ENCODE results near the gene TEKTIP1.

TEKTIP1 gene

GRCh38 chr19:3538965-3539755 is at the start of gene TEKTIP1:
TSS of gene TEKTIP1 (plus strand) at chr19:3539174. CDS start at chr19:3539178, 4 bp downstream.
- H3K27ac ChIP-seq (ENCODE audit: low read length): no peak within 1 kb of the TSS
- H3K36me3 ChIP-seq (ENCODE audit: control insufficient read depth in 2 of 2, insufficient read depth in 2 of 2, low read length in 2 of 2): peaks cover 5 to 15% of the 10 kb centered on the region in 2 donors
- H3K27me3 ChIP-seq (ENCODE audit: control insufficient read depth in 1 of 2, insufficient read depth in 2 of 2, low read length in 2 of 2): no peaks in the 10 kb centered on the region
- H3K9ac ChIP-seq (ENCODE audit: low read length in 2 of 2): no peak within 1 kb of the TSS
- no peaks in the 10 kb centered on the region for H3K9me3 ChIP-seq (ENCODE audit: control insufficient read depth in 2 of 2, low read length in 2 of 2)
- peaks cover 5% of the 10 kb centered on the region for H3K4me1 ChIP-seq (ENCODE audit: control insufficient read depth, insufficient read depth, low read length)
- H3K4me3 ChIP-seq (ENCODE audit: low read length in 2 of 2): no peak within 1 kb of the TSS

GRCh38 chr19:3491396-3492119 is 47.4 kb upstream of the TEKTIP1 start:
- Histone ChIP-seq H3K9ac (ENCODE audit: low read length in 2 of 2) (no peak overlapping the region), H3K36me3 (ENCODE audit: control insufficient read depth in 2 of 2, insufficient read depth in 2 of 2, low read length in 2 of 2) (peaks cover 8 to 26% of the 10 kb centered on the region in 2 donors), H3K4me1 (ENCODE audit: control insufficient read depth, insufficient read depth, low read length) (no peaks in the 10 kb centered on the region), H3K9me3 (ENCODE audit: control insufficient read depth in 2 of 2, low read length in 2 of 2) (no peaks in the 10 kb centered on the region), H3K27ac (ENCODE audit: low read length) (no peak overlapping the region), H3K4me3 (ENCODE audit: low read length in 2 of 2) (no peak overlapping the region), H3K27me3 (ENCODE audit: control insufficient read depth in 1 of 2, insufficient read depth in 2 of 2, low read length in 2 of 2) (no peaks in the 10 kb centered on the region)

GRCh38 chr19:3492131-3492839 is 46.7 kb upstream of the TEKTIP1 start:
- H3K4me1 ChIP-seq (ENCODE audit: control insufficient read depth, insufficient read depth, low read length): no peaks in the 10 kb centered on the region
- H3K9me3 ChIP-seq (ENCODE audit: control insufficient read depth in 2 of 2, low read length in 2 of 2): no peaks in the 10 kb centered on the region
- H3K36me3 ChIP-seq (ENCODE audit: control insufficient read depth in 2 of 2, insufficient read depth in 2 of 2, low read length in 2 of 2): peaks cover 13 to 29% of the 10 kb centered on the region in 2 donors
- H3K27ac ChIP-seq (ENCODE audit: low read length): no peak overlapping the region
- H3K27me3 ChIP-seq (ENCODE audit: control insufficient read depth in 1 of 2, insufficient read depth in 2 of 2, low read length in 2 of 2): no peaks in the 10 kb centered on the region
- H3K9ac ChIP-seq (ENCODE audit: low read length in 2 of 2): no peak overlapping the region
- no peak overlapping the region for H3K4me3 ChIP-seq (ENCODE audit: low read length in 2 of 2)

GRCh38 chr19:3492919-3493318 is 46.1 kb upstream of the TEKTIP1 start:
- Histone ChIP-seq H3K27me3 (ENCODE audit: control insufficient read depth in 1 of 2, insufficient read depth in 2 of 2, low read length in 2 of 2) (no peaks in the 10 kb centered on the region), H3K9me3 (ENCODE audit: control insufficient read depth in 2 of 2, low read length in 2 of 2) (no peaks in the 10 kb centered on the region), H3K4me1 (ENCODE audit: control insufficient read depth, insufficient read depth, low read length) (no peaks in the 10 kb centered on the region), H3K36me3 (ENCODE audit: control insufficient read depth in 2 of 2, insufficient read depth in 2 of 2, low read length in 2 of 2) (peaks cover 14 to 29% of the 10 kb centered on the region in 2 donors), H3K9ac (ENCODE audit: low read length in 2 of 2) (no peak overlapping the region), H3K4me3 (ENCODE audit: low read length in 2 of 2) (no peak overlapping the region), H3K27ac (ENCODE audit: low read length) (no peak overlapping the region)

GRCh38 chr19:3493651-3494050 is 45.3 kb upstream of the TEKTIP1 start:
- Histone ChIP-seq H3K36me3 (ENCODE audit: control insufficient read depth in 2 of 2, insufficient read depth in 2 of 2, low read length in 2 of 2) (peaks cover 14 to 29% of the 10 kb centered on the region in 2 donors), H3K9me3 (ENCODE audit: control insufficient read depth in 2 of 2, low read length in 2 of 2) (no peaks in the 10 kb centered on the region), H3K4me3 (ENCODE audit: low read length in 2 of 2) (no peak overlapping the region), H3K27ac (ENCODE audit: low read length) (no peak overlapping the region), H3K4me1 (ENCODE audit: control insufficient read depth, insufficient read depth, low read length) (no peaks in the 10 kb centered on the region), H3K9ac (ENCODE audit: low read length in 2 of 2) (no peak overlapping the region), H3K27me3 (ENCODE audit: control insufficient read depth in 1 of 2, insufficient read depth in 2 of 2, low read length in 2 of 2) (no peaks in the 10 kb centered on the region)

- Histone ChIP-seq H3K9ac (ENCODE audit: low read length in 2 of 2) (no peak overlapping the region), H3K27me3 (ENCODE audit: control insufficient read depth in 1 of 2, insufficient read depth in 2 of 2, low read length in 2 of 2) (no peaks in the 10 kb centered on the region), H3K36me3 (ENCODE audit: control insufficient read depth in 2 of 2, insufficient read depth in 2 of 2, low read length in 2 of 2) (peaks cover 14 to 29% of the 10 kb centered on the region in 2 donors), H3K4me1 (ENCODE audit: control insufficient read depth, insufficient read depth, low read length) (no peaks in the 10 kb centered on the region), H3K4me3 (ENCODE audit: low read length in 2 of 2) (no peak overlapping the region), H3K9me3 (ENCODE audit: control insufficient read depth in 2 of 2, low read length in 2 of 2) (no peaks in the 10 kb centered on the region), H3K27ac (ENCODE audit: low read length) (no peak overlapping the region)
These were observed 44.9 kb upstream of the TEKTIP1 start for GRCh38 chr19:3494051-3494450.

GRCh38 chr19:3494559-3494958 is 44.4 kb upstream of the TEKTIP1 start:
- no peaks in the 10 kb centered on the region for H3K9me3 ChIP-seq (ENCODE audit: control insufficient read depth in 2 of 2, low read length in 2 of 2)
- H3K4me1 ChIP-seq (ENCODE audit: control insufficient read depth, insufficient read depth, low read length): peaks cover under 1% of the 10 kb centered on the region
- no peak overlapping the region for H3K27ac ChIP-seq (ENCODE audit: low read length)
- H3K27me3 ChIP-seq (ENCODE audit: control insufficient read depth in 1 of 2, insufficient read depth in 2 of 2, low read length in 2 of 2): no peaks in the 10 kb centered on the region
- peaks cover 14 to 29% of the 10 kb centered on the region in 2 donors for H3K36me3 ChIP-seq (ENCODE audit: control insufficient read depth in 2 of 2, insufficient read depth in 2 of 2, low read length in 2 of 2)
- no peak overlapping the region for H3K4me3 ChIP-seq (ENCODE audit: low read length in 2 of 2)
- H3K9ac ChIP-seq (ENCODE audit: low read length in 2 of 2): no peak overlapping the region

GRCh38 chr19:3496392-3497273 is 42.3 kb upstream of the TEKTIP1 start:
- Histone ChIP-seq H3K9ac (ENCODE audit: low read length in 2 of 2) (no peak overlapping the region), H3K27ac (ENCODE audit: low read length) (no peak overlapping the region), H3K4me3 (ENCODE audit: low read length in 2 of 2) (no peak overlapping the region), H3K27me3 (ENCODE audit: control insufficient read depth in 1 of 2, insufficient read depth in 2 of 2, low read length in 2 of 2) (no peaks in the 10 kb centered on the region), H3K9me3 (ENCODE audit: control insufficient read depth in 2 of 2, low read length in 2 of 2) (no peaks in the 10 kb centered on the region), H3K4me1 (ENCODE audit: control insufficient read depth, insufficient read depth, low read length) (peaks cover 11% of the 10 kb centered on the region), H3K36me3 (ENCODE audit: control insufficient read depth in 2 of 2, insufficient read depth in 2 of 2, low read length in 2 of 2) (peaks cover 14 to 27% of the 10 kb centered on the region in 2 donors)

GRCh38 chr19:3497757-3498520 is 41.0 kb upstream of the TEKTIP1 start:
- H3K36me3 ChIP-seq (ENCODE audit: control insufficient read depth in 2 of 2, insufficient read depth in 2 of 2, low read length in 2 of 2): peaks cover 14 to 20% of the 10 kb centered on the region in 2 donors
- H3K4me3 ChIP-seq (ENCODE audit: low read length in 2 of 2): no peak overlapping the region
- peaks cover 11% of the 10 kb centered on the region for H3K4me1 ChIP-seq (ENCODE audit: control insufficient read depth, insufficient read depth, low read length)
- no peaks in the 10 kb centered on the region for H3K27me3 ChIP-seq (ENCODE audit: control insufficient read depth in 1 of 2, insufficient read depth in 2 of 2, low read length in 2 of 2)
- H3K9me3 ChIP-seq (ENCODE audit: control insufficient read depth in 2 of 2, low read length in 2 of 2): no peaks in the 10 kb centered on the region
- H3K27ac ChIP-seq (ENCODE audit: low read length): no peak overlapping the region
- no peak overlapping the region for H3K9ac ChIP-seq (ENCODE audit: low read length in 2 of 2)

Data from stomach smooth muscle (tissue), 2 donors.